CD8-positive, alpha-beta memory T cell (primary cell): ENCODE data around the gene CST9L. TPM values are rescaled to one million over a fixed set of nuclear protein-coding genes. Genes with fewer than 3 reads are reported as not detected.

Experiments used
- CTCF ChIA-PET: fragments of 350-600 bp; sonication (Branson Sonifier 250); formaldehyde crosslinking; loops from one replicate; lab custom pipeline; 2021; ENCODE audit warnings: antibody characterized with exemption; lab: Charles Lee
- POLR2A ChIA-PET: fragments of 350-600 bp; sonication (Branson Sonifier 250); formaldehyde crosslinking; loops from one replicate; lab custom pipeline; 2021; ENCODE audit warnings: antibody characterized with exemption; lab: Charles Lee
- DNase-seq, 5 donors: peaks; one replicate each; pipeline versions ENCODE4 v3.0.0 to v3.0.0-alpha.2; 2020 to 2022; ENCODE audit warnings: mixed read lengths in 1 of 5
- H3K27ac ChIP-seq: one replicate; pipeline ENCODE4 v1.7.0; 2013; ENCODE audit warnings: low read depth, mild to moderate bottlenecking, low read length, moderate library complexity
- H3K27me3 ChIP-seq: 2 replicates; pipeline ENCODE4 v1.7.0; 2013; ENCODE audit warnings: low read length, mild to moderate bottlenecking; ENCODE audit not compliant: insufficient read depth, poor library complexity, severe bottlenecking
- H3K36me3 ChIP-seq: 2 replicates; pipeline ENCODE4 v1.7.0; 2013; ENCODE audit warnings: mild to moderate bottlenecking, low read length, moderate library complexity; ENCODE audit not compliant: insufficient read depth
- H3K4me1 ChIP-seq: 2 replicates; pipeline ENCODE4 v1.7.0; 2013; ENCODE audit warnings: mild to moderate bottlenecking, low read length, moderate library complexity; ENCODE audit not compliant: insufficient read depth
- H3K4me3 ChIP-seq: 2 replicates; pipeline ENCODE4 v1.7.0; 2013; ENCODE audit warnings: mild to moderate bottlenecking, low read length
- H3K9me3 ChIP-seq: 2 replicates; pipeline ENCODE4 v1.7.0; 2013; ENCODE audit warnings: mild to moderate bottlenecking, low read length
- H3K27ac Mint-ChIP-seq, 8 donors: one replicate each; pipeline ENCODE4 v1.8.0; 2020 to 2021; ENCODE audit warnings: mixed read lengths in 8 of 8, mild to moderate bottlenecking in 6 of 8, inconsistent platforms in 3 of 8, moderate library complexity in 3 of 8
- H3K27me3 Mint-ChIP-seq, 2 donors: one replicate each; pipeline ENCODE4 v1.8.0; 2020 to 2021; ENCODE audit warnings: mixed read lengths in 2 of 2, mild to moderate bottlenecking in 1 of 2, moderate library complexity in 1 of 2
- H3K36me3 Mint-ChIP-seq, 3 donors: one replicate each; pipeline ENCODE4 v1.8.0; 2020 to 2021; ENCODE audit warnings: mixed read lengths in 3 of 3, inconsistent platforms in 1 of 3, mild to moderate bottlenecking in 1 of 3
- H3K4me1 Mint-ChIP-seq, 3 donors: one replicate each; pipeline ENCODE4 v1.8.0; 2020 to 2021; ENCODE audit warnings: mixed read lengths in 3 of 3, inconsistent platforms in 1 of 3, mild to moderate bottlenecking in 1 of 3
- H3K4me3 Mint-ChIP-seq, 7 donors: one replicate each; pipeline ENCODE4 v1.8.0; 2020 to 2021; ENCODE audit warnings: mixed read lengths in 7 of 7, mild to moderate bottlenecking in 6 of 7, moderate library complexity in 4 of 7, inconsistent platforms in 2 of 7
- H3K9me3 Mint-ChIP-seq, 5 donors: one replicate each; pipeline ENCODE4 v1.8.0; 2020 to 2022; ENCODE audit warnings: mixed read lengths in 5 of 5, mild to moderate bottlenecking in 3 of 5, moderate library complexity in 2 of 5, inconsistent platforms in 1 of 5
- polyA plus RNA-seq: library from polyadenylated mRNA; unstranded; fragments of 300-500 nt; fragmentation: Illumina TruSeq; gene quantifications from one replicate; pipeline ENCODE4 v1.2.3, GENCODE V29; 2021
- total RNA-seq, 2 experiments: library from RNA; stranded (reverse); gene quantifications; one replicate each; pipeline ENCODE4 v1.2.3, GENCODE V29; 2021

CST9L gene, protein sequence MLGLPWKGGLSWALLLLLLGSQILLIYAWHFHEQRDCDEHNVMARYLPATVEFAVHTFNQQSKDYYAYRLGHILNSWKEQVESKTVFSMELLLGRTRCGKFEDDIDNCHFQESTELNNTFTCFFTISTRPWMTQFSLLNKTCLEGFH
- total RNA-seq (not detected), polyA plus RNA-seq (not detected)

DNA sequence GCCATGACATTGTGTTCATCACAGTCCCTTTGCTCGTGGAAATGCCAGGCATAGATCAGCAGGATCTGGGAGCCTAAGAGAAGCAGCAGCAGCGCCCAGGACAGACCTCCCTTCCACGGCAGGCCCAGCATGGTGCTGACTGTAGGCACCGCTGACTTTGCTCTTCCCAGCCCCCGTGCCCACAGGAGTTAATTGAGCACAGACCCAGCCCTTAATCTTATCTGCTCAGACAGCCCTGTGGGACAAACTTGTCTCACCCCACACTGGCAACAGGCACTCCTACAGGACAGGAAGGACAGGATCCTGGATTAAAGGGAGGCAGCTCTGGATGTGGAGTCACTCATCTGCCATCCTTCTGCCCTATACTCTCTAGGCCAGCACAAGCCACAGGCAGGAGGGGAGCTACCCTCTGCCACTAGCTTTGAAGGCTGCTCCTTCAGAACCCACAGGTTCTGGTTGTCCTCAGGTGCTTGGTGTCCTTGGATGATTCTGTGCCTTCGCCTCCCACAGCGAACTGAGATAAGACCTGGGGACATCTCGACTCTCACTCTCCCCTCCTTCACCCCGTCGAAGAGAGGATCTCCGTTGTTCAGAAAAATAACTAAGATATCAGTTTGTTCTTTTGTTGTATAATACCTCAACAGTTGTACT is at the start of gene CST9L:
Gene CST9L (minus strand): TSS at position 165 of the 651 bp plus-strand sequence. CDS start 34 bp downstream, at position 131.
- Mint-ChIP-seq H3K4me1 (peaks cover 0 to 2% (median 0%) of the 10 kb centered on the region in 3 donors), H3K27ac (no peak within 1 kb of the TSS), H3K4me3 (no peak within 1 kb of the TSS), H3K27me3 (peaks cover 5 to 18% of the 10 kb centered on the region in 2 donors), H3K36me3 (no peaks in the 10 kb centered on the region), H3K9me3 (peaks cover 0 to 3% (median 2%) of the 10 kb centered on the region in 5 donors)
- no peak for DNase-seq
- no peak within 1 kb of the TSS for H3K4me3 ChIP-seq
- H3K27ac ChIP-seq: no peak within 1 kb of the TSS
- CTCF ChIA-PET: no interaction called here
- POLR2A ChIA-PET: no interaction called here
- H3K36me3 ChIP-seq: no peaks in the 10 kb centered on the region
- H3K27me3 ChIP-seq: no peaks in the 10 kb centered on the region
- no peaks in the 10 kb centered on the region for H3K9me3 ChIP-seq
- no peaks in the 10 kb centered on the region for H3K4me1 ChIP-seq

DNA sequence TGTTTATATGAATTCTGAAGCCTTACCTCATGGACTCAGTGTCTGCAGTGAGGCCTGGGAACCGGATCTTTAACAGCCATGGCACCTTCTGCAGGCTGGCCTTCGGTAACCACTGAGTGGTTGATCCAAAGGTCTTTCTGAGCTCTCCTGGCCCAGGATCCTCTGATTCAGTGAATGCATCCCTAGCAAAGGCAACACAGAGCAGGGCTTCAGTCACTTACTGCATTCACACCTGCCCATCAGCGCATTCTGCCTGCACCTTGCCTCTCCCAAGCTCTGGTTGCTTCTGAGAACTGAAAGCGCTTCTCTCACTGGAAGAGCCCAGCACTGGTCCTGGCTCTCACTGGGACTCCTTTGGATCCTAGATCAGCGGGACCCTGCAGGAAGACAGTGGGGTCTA is 45.9 kb upstream of the CST9L start:
- CTCF ChIA-PET: no interaction called here
- DNase-seq: no peak
- H3K9me3 Mint-ChIP-seq: no peaks in the 10 kb centered on the region
- no peak overlapping the region for H3K4me3 Mint-ChIP-seq
- POLR2A ChIA-PET: no interaction called here
- Histone ChIP-seq H3K4me3 (no peak overlapping the region), H3K27me3 (no peaks in the 10 kb centered on the region), H3K9me3 (no peaks in the 10 kb centered on the region), H3K4me1 (no peaks in the 10 kb centered on the region), H3K36me3 (no peaks in the 10 kb centered on the region), H3K27ac (no peak overlapping the region)
- H3K27me3 Mint-ChIP-seq: peaks cover 4 to 10% of the 10 kb centered on the region in 2 donors
- no peak overlapping the region for H3K27ac Mint-ChIP-seq
- no peaks in the 10 kb centered on the region for H3K4me1 Mint-ChIP-seq
- H3K36me3 Mint-ChIP-seq: no peaks in the 10 kb centered on the region

DNA sequence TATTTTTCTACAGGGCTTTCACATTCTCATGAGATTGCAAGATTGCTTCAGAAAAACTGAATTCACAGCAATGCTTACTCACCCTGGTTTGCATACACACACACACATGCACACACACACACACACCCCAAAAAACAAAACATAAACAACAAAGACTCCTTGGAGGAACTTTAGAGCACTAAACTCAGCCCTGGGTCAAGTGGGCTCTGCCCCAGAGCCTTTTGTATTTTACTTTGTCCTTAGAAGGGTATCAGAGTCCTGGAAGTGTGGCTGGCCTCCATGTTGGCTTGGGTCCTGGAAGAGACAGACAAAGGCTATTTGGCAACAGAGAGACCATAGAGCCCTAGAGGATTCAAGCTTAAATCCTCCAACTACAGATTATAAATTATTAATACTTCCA is 45.4 kb upstream of the CST9L start:
- peaks cover 4 to 9% of the 10 kb centered on the region in 2 donors for H3K27me3 Mint-ChIP-seq
- Histone ChIP-seq H3K9me3 (no peaks in the 10 kb centered on the region), H3K27me3 (no peaks in the 10 kb centered on the region), H3K27ac (no peak overlapping the region), H3K36me3 (no peaks in the 10 kb centered on the region), H3K4me3 (no peak overlapping the region), H3K4me1 (no peaks in the 10 kb centered on the region)
- CTCF ChIA-PET: no interaction called here
- H3K27ac Mint-ChIP-seq: no peak overlapping the region
- no peaks in the 10 kb centered on the region for H3K9me3 Mint-ChIP-seq
- DNase-seq: no peak
- POLR2A ChIA-PET: no interaction called here
- H3K36me3 Mint-ChIP-seq: no peaks in the 10 kb centered on the region
- no peak overlapping the region for H3K4me3 Mint-ChIP-seq
- no peaks in the 10 kb centered on the region for H3K4me1 Mint-ChIP-seq

DNA sequence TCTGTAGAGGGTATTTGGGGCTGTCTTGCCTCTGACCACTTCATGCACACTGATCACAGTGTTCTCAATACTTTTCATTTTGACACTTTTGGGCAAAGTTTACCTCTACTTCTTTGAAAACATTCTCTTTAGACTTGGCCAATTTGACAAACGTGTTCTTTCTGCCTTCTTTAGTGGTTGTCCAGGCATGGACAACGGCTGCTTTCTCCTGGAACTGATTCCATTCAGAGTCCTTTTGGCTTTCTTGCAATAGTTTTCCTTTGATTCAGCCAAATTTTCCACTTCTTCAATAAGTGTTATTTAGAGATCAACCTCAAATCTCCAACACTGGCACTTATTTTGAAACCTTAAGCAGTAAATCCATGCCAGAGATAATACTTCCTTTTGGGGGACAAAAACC is 44.1 kb upstream of the CST9L start:
- no peak for DNase-seq
- peaks cover 2 to 4% of the 10 kb centered on the region in 2 donors for H3K27me3 Mint-ChIP-seq
- no peaks in the 10 kb centered on the region for H3K27me3 ChIP-seq
- H3K36me3 Mint-ChIP-seq: no peaks in the 10 kb centered on the region
- no peak overlapping the region for H3K27ac Mint-ChIP-seq
- ChIA-PET CTCF (interaction anchor here (1.7 kb wide), 1 partner anchor 171 kb away, joined by 7 read pairs; no protein-coding TSS in a partner anchor), POLR2A (no interaction called here)
- no peak overlapping the region for H3K4me3 ChIP-seq
- H3K9me3 Mint-ChIP-seq: no peaks in the 10 kb centered on the region
- H3K4me1 ChIP-seq: no peaks in the 10 kb centered on the region
- no peaks in the 10 kb centered on the region for H3K36me3 ChIP-seq
- no peaks in the 10 kb centered on the region for H3K4me1 Mint-ChIP-seq
- H3K9me3 ChIP-seq: no peaks in the 10 kb centered on the region
- H3K27ac ChIP-seq: no peak overlapping the region
- no peak overlapping the region for H3K4me3 Mint-ChIP-seq

DNA sequence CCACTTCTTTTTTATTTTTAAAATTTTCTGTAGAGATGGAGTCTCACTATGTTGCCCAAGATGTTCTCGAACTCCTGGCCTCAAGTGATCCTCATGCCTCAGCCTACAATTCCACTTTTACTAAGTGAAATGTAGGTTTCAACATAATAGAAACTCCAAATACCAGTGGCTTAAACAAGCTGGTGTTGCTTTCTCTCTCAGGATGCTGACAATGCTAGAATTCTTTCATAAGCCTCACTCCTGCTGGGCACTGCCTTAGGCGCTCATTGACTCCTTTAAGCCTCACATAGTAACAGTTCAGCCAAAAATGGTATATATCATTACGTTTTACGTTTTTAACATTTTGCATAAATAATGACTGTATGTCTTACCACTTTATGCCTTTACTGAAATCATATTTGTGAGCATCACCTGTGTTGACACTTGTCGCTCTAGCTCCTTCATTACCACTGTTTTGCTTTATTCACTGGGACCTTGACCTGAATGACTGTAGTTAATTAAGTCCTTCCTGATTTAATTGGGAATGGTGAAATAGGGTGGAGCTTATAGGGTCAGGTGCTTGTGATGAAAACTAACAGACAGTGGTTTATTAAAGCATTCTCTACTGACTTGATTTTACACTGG is 41.3 kb upstream of the CST9L start:
- H3K27ac ChIP-seq: no peak overlapping the region
- no peak overlapping the region for H3K27ac Mint-ChIP-seq
- H3K4me1 ChIP-seq: no peaks in the 10 kb centered on the region
- peaks cover 0 to 5% (median 4%) of the 10 kb centered on the region in 3 donors for H3K4me1 Mint-ChIP-seq
- no peak overlapping the region for H3K4me3 ChIP-seq
- no peaks in the 10 kb centered on the region for H3K36me3 ChIP-seq
- CTCF ChIA-PET: interaction anchor here (1.1 to 2.2 kb wide), 3 partner anchors 11 to 168 kb away, joined by 3 to 5 read pairs (median 5); no protein-coding TSS in a partner anchor
- H3K27me3 ChIP-seq: no peaks in the 10 kb centered on the region
- H3K36me3 Mint-ChIP-seq: no peaks in the 10 kb centered on the region
- POLR2A ChIA-PET: no interaction called here
- H3K27me3 Mint-ChIP-seq: peaks cover 0 to 5% of the 10 kb centered on the region in 2 donors
- no peaks in the 10 kb centered on the region for H3K9me3 ChIP-seq
- no peaks in the 10 kb centered on the region for H3K9me3 Mint-ChIP-seq
- H3K4me3 Mint-ChIP-seq: no peak overlapping the region
- no peak for DNase-seq

DNA sequence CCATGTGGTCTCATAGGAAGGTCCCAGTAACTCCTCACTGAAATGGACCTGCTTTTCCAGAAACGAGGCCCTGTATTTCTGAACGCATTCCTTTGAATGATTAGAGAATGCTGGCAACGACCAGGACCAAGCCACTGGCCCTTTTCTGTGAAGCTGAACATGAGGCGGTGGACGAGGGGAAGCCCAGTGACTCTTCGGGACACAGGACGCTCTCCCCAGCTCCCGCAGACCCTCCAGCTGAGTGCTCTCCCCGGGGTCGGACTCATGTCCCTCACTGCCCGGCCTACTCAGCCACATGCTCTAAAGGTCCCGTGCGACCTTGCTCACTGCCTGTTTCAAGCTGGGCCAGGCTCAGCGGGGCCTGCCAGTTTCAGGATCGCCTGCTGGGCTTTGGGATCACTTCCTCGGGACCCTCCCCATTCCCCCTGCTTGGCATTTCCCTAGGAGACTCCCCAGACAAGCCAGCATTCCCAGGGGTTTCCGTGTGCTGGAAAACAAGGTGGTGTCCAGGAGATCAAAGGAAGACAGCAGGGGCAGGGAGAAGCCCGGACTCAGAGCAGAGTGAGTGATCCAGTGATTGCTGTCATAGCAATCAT is 40.1 kb upstream of the CST9L start:
- no peak for DNase-seq
- ChIA-PET CTCF (interaction anchor here (0.7 to 2.2 kb wide), 2 partner anchors 165 to 168 kb away, joined by 3 to 5 read pairs; partner anchors contain the start of gene CSTL1), POLR2A (no interaction called here)
- Mint-ChIP-seq H3K4me3 (no peak overlapping the region), H3K36me3 (no peaks in the 10 kb centered on the region), H3K4me1 (peaks cover 0 to 5% (median 4%) of the 10 kb centered on the region in 3 donors), H3K9me3 (no peaks in the 10 kb centered on the region), H3K27ac (peak overlapping the region in 1 of 8 donors; percentile 14), H3K27me3 (peaks cover 4 to 5% of the 10 kb centered on the region in 2 donors)
- Histone ChIP-seq H3K4me3 (no peak overlapping the region), H3K9me3 (no peaks in the 10 kb centered on the region), H3K27me3 (no peaks in the 10 kb centered on the region), H3K36me3 (no peaks in the 10 kb centered on the region), H3K4me1 (no peaks in the 10 kb centered on the region), H3K27ac (no peak overlapping the region)

DNA sequence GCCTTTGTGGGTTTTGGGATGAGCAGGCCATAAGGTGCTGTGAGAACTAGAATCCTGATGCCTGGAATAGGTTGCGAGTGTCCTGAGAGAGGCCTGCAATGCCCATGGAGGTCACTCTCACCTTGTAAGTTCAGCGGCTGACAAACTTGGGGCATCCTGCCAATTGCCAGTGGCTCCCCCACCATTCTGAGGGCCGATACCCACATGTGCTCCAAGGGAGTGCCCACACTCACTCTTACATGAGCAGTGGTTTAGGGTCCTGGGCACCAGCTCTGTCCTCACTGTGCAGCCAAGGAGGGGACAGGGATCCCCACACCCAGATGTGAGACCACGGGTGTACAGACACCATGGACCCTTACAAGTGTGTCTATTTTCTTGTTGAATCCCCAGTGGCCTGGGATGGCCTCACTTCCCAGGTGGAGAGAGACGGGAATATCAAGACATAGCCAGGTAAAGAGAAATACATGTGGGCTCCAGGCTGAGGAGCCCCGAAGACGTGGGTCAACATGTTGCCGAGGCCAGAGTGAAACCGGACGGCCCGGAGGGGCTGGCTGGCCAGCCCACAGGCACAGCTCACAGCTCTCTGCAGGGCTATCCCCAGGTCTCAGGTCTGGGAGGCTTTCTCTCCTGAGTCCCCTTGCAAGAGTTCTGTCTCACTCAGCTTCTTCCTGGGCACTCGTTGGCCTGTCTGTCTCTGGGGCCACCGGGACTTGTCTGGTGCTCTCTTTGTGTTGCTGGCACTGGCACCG is 39.4 kb upstream of the CST9L start:
- ChIA-PET CTCF (interaction anchor here (0.7 to 1.8 kb wide), 3 partner anchors 10 to 168 kb away, joined by 3 to 22 read pairs (median 4); partner anchors contain the start of gene CSTL1), POLR2A (no interaction called here)
- peaks cover 0 to 5% (median 4%) of the 10 kb centered on the region in 3 donors for H3K4me1 Mint-ChIP-seq

More for the DNA sequence above, 39.4 kb upstream of the CST9L start:
- H3K9me3 ChIP-seq: no peaks in the 10 kb centered on the region
- no peaks in the 10 kb centered on the region for H3K36me3 ChIP-seq
- H3K27ac Mint-ChIP-seq: peak overlapping the region in 1 of 8 donors; percentile 21
- H3K27me3 Mint-ChIP-seq: peaks cover 4 to 7% of the 10 kb centered on the region in 2 donors
- H3K9me3 Mint-ChIP-seq: no peaks in the 10 kb centered on the region
- H3K27ac ChIP-seq: no peak overlapping the region
- DNase-seq: no peak
- H3K27me3 ChIP-seq: no peaks in the 10 kb centered on the region
- no peak overlapping the region for H3K4me3 Mint-ChIP-seq
- no peak overlapping the region for H3K4me3 ChIP-seq
- no peaks in the 10 kb centered on the region for H3K4me1 ChIP-seq
- no peaks in the 10 kb centered on the region for H3K36me3 Mint-ChIP-seq
